Non-pigmented ciliary epithelial cell (primary cell): ENCODE measurements around the gene SLC35D3.
"Not testable (repeated sequence)": the region's sequence is repeated elsewhere in the genome, so short reads cannot be mapped to it uniquely, and the experiment has no call there.

ENCODE experiments used
- DNase-seq: peaks from one replicate; pipeline ENCODE4 v3.0.0-alpha.2; 2010; ENCODE audit warnings: low read depth

The SLC35D3 gene

DNA sequence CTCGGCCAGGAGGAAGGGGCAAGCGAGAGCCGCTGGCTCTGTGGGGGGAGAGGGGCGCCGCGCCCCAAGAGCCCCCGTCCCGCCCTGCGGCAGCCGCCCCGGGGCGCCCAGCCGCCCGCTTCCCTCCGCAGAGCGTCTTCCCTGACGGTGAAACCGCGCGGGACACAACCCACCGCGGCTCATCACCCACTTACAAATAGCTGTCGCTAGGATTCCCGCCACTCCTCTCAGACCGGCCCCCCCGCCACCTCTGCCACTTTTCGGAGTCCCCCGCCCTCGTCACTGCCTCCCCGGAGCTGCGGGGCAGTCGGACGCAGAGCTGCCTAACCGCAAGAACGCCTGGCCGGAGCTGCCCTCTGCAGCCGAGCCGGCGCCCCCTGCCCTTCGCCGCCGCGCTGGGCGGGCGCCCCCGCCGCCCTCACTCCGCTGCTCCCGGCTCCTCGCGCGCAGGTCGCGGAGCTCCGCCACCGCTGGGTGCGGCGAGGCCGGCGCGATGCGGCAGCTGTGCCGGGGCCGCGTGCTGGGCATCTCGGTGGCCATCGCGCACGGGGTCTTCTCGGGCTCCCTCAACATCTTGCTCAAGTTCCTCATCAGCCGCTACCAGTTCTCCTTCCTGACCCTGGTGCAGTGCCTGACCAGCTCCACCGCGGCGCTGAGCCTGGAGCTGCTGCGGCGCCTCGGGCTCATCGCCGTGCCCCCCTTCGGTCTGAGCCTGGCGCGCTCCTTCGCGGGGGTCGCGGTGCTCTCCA, at the start of gene SLC35D3:
SLC35D3 (plus strand) TSS at position 366 of the 749 bp plus-strand sequence; CDS start at position 494, 128 bp downstream.
- DNase-seq: no peak

GRCh38 chr6:136873748-136874147, 48.4 kb upstream of the SLC35D3 start:
- no peak for DNase-seq

DNA sequence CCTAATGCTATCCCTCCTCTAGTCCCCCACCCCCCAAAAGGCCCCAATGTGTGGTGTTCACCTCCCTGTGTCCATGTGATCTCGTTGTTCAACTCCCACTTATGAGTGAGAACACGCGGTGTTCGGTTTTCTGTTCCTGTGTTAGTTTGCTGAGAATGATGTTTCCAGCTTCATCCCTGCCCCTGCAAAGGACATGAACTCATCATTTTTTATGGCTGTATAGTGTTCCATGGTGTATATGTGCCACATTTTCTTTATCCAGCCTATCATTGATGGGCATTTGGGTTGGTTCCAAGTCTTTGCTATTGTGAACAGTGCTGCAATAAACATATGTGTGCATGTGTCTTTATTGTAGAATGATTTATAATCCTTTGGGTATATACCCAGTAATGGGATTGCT, 45.6 kb upstream of the SLC35D3 start:
- not testable (repeated sequence) for DNase-seq

DNA sequence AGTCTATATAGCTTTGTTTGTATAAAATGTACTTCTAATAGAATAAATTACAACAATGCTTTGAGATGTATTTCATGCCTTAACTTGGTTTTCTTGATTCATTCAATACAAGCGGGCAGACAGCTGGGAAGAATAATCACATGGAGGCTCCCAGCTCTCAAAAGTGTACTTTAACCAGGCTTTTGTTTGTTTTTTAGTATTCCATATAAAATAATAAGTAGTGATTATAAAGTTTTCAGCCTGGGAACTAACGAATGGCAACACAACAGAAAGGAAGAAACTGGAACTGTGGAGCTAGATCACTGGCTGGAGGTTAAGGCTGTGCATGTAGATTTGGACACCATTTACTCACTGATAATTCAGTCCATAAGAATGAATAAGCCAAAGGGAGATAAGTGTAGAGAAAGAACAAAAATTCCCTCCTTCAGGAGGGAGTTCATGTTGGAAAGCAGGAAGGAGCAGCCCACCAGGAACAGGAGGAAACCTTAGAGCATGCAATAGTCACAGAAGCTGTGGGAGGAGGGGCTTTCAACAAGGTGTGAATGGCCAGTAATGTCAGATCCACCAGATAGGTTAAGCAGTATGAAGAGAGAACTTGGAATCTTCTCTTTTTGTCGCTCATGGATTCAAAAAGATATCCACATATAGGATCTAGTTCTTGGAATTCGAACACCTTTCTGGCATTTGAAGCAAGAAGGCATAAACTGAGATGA, 41.2 kb upstream of the SLC35D3 start:
- DNase-seq: no peak

GRCh38 chr6:136886091-136886490, 36.0 kb upstream of the SLC35D3 start:
- no peak for DNase-seq

DNA sequence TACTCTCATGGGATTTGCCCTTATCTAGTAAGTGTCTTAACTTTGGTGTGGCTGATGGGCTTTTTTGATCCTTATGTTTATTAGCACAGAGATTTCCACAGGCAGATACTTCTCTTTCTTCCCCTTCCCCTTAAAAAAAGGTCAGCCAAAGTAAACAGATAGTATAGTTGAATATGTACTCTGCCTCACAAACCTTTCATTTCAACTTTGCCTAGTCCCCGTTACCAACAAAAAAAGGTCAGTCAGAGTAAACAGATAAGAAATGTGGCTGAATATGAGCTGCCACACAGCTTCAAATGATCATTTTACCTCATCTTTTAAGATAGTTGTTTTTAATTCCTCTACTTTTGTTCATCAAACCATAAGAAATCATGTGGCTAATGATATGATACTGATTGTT, 34.1 kb upstream of the SLC35D3 start:
- DNase-seq: no peak

- DNase-seq: no peak
Observed at GRCh38 chr6:136889271-136890193, 32.6 kb upstream of the SLC35D3 start.

DNA sequence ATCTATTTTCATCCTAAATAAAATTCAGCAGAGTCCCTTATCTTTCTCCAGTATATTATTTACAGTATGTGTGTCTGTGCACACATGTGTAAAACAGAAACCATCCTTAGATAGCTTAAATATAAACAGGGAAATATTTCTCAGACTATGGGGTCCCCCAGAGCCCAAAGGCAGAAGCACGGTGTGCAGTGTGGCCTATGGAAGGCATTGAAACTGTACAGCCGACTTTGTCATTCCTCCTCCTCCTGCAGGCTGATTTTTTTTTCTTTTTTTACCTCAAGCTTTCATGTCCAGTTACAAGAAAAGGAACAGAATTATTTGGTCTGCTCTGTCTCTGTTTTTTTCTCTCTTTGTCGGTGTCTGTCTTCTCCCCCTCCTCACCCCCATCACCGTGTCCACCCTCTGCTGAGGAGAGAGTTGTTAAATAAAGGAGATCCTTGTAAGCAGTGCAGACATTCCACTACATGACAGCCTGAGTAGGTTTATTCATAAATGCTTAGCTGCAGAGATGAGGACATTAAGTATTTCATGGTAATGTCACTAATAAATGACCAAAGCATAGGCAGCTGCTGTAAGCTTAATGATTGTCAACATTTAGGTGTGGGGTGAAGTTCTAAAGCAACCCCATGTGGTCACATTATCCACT, 31.8 kb upstream of the SLC35D3 start:
- DNase-seq: no peak

GRCh38 chr6:136890986-136891385, 31.1 kb upstream of the SLC35D3 start:
- no peak for DNase-seq

DNA sequence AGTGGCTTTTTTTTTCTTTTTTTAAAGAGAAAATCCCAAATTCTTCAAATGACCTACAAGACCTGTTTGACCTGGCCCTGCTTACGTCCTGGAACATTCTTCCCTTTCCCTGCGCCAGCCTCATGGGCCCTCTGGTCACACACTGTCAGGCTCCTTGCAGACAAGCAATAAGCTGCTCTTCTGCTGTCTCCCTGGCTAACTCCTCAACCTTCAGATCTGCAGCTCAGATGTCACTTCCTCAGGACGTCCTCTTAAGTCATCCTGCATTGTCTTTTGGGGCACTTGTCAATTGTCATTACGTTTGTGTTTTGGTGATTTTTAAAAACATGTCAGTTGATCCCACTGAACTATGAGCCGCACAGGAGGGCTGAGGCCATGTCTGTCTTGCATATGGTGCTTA, 28.9 kb upstream of the SLC35D3 start:
- no peak for DNase-seq

GRCh38 chr6:136895901-136896300, 26.2 kb upstream of the SLC35D3 start:
- no peak for DNase-seq

- no peak for DNase-seq
Observed at GRCh38 chr6:136897071-136897470, 25.0 kb upstream of the SLC35D3 start.

- no peak for DNase-seq
Observed at GRCh38 chr6:136901212-136901784, 20.8 kb upstream of the SLC35D3 start.

GRCh38 chr6:136904477-136904876, 17.6 kb upstream of the SLC35D3 start:
- not testable (repeated sequence) for DNase-seq

GRCh38 chr6:136914947-136915346, 7.2 kb upstream of the SLC35D3 start:
- no peak for DNase-seq

DNA sequence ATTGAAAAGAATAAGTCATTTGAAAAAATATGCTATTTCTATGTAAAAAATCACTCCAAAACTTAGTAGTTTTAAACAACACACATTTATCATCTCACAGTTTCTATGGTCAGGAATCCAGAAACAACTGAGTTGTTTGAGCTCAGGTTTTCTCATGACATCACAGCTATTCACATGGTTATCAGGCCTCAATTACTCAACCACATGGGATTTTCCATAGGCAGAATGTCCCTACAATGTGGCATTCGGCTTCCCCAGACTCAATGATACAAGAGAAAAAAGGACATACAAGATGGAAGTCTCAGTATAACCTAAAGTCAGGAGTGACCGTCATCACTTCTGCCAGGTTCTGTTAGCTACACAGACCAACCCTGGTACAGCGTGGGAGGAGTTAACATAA, 3.4 kb upstream of the SLC35D3 start:
- DNase-seq: no peak

DNA sequence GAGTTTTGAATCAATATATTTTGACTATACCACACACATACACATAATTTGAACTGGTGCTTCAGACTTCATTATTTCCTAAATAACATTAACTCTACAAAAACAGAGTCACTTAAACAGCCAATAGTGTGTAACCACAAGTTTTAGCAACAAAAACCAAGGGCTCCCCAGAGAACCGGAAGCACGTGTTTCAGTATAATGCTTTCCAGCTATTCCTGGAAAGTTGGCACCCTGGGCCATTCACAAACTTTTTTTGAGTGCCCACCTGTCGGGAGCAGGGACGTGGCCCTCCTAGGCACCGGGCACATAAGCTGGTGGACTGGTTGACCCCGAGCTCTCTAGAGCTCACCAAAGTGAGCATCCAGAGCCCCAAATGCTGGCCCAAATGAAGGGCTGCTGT, 1.9 kb upstream of the SLC35D3 start:
- no peak for DNase-seq

- DNase-seq: no peak
Observed at GRCh38 chr6:136920671-136921380, 1.3 kb upstream of the SLC35D3 start.

GRCh38 chr6:136921381-136921935, 643 bp upstream of the SLC35D3 start:
- DNase-seq: no peak

GRCh38 chr6:136922685-136923006, 545 bp downstream of the SLC35D3 start:
- DNase-seq: no peak
